Smooth muscle cell (in vitro differentiated cells): ENCODE measurements around the gene TEAD3. TPM values are rescaled to one million over a fixed set of nuclear protein-coding genes. Genes with fewer than 3 reads are reported as not detected.

ENCODE experiments used
- DNase-seq: peaks from one replicate; lab custom pipeline; 2025; ENCODE audit not compliant: unreplicated experiment; lab: John Stamatoyannopoulos, UW
- H2AFZ ChIP-seq: fragments of 200-600 bp; sonication (generic); 2 replicates; pipeline ENCODE4 v1.6.0; 2016; ENCODE audit warnings: antibody characterized with exemption, low read depth, mild to moderate bottlenecking
- H3F3A ChIP-seq: fragments of 200-600 bp; sonication (generic); 2 replicates; pipeline ENCODE4 v1.6.0; 2017; ENCODE audit warnings: antibody characterized with exemption, low read depth
- H3K27ac ChIP-seq: fragments of 200-600 bp; sonication (generic); 2 replicates; pipeline ENCODE4 v1.5.1; 2016; ENCODE audit warnings: low read depth, mild to moderate bottlenecking
- H3K27me3 ChIP-seq: fragments of 200-600 bp; sonication (generic); 2 replicates; pipeline ENCODE4 v1.6.1; 2016; ENCODE audit warnings: low read depth, mild to moderate bottlenecking
- H3K36me3 ChIP-seq: fragments of 200-600 bp; sonication (generic); 2 replicates; pipeline ENCODE4 v1.5.1; 2016; ENCODE audit warnings: low read depth
- H3K4me1 ChIP-seq: fragments of 200-600 bp; sonication (generic); 2 replicates; pipeline ENCODE4 v1.5.1; 2016; ENCODE audit warnings: low read depth
- H3K4me2 ChIP-seq: fragments of 200-600 bp; sonication (generic); 2 replicates; pipeline ENCODE4 v1.6.0; 2016; ENCODE audit warnings: mild to moderate bottlenecking
- H3K4me3 ChIP-seq: fragments of 200-600 bp; sonication (generic); 2 replicates; pipeline ENCODE4 v1.5.1; 2016; ENCODE audit warnings: mild to moderate bottlenecking
- H3K79me2 ChIP-seq: fragments of 200-600 bp; sonication (generic); 2 replicates; pipeline ENCODE4 v1.6.0; 2016; ENCODE audit warnings: low read depth, mild to moderate bottlenecking
- H3K9ac ChIP-seq: fragments of 200-600 bp; sonication (generic); 2 replicates; pipeline ENCODE4 v1.6.0; 2016; ENCODE audit warnings: low read depth
- H3K9me3 ChIP-seq: fragments of 200-600 bp; sonication (generic); replicated peaks from 2 replicates; pipeline ENCODE4 v1.5.1; 2016; ENCODE audit warnings: low read depth
- H4K20me1 ChIP-seq: fragments of 200-600 bp; sonication (generic); 2 replicates; pipeline ENCODE4 v1.6.0; 2016; ENCODE audit warnings: low read depth
- CTCF ChIP-seq: fragments of 200-600 bp; sonication (generic); IDR thresholded peaks from 2 replicates; pipeline ENCODE4 v1.5.1; 2017; ENCODE audit warnings: borderline replicate concordance, mild to moderate bottlenecking, antibody characterized with exemption; ENCODE audit not compliant: insufficient read depth, poor library complexity, severe bottlenecking
- WGBS: methylation state at CpG from one replicate; pipeline ENCODE4 v1.1.7; 2016; ENCODE audit warnings: low lambda C conversion rate; 5-methylcytosine and 5-hydroxymethylcytosine counted together
- polyA plus RNA-seq: library from polyadenylated mRNA; unstranded; fragments of >200 nt; fragmentation: Nextera tagmentation; extraction: Ambion mirVana; gene quantifications from 2 replicates; pipeline ENCODE4 v1.2.1, GENCODE V29; 2016
- total RNA-seq: library from RNA; depleted of rRNA; stranded (reverse); fragments of >200 nt; gene quantifications from 2 replicates; pipeline ENCODE4 v1.2.3, GENCODE V29; 2014

Gene TEAD3
- total and polyA plus RNA-seq, 2 experiments from 2014 or later: 29.1 to 40.6 TPM

GRCh38 chr6:35494161-35494563 lies 2.7 kb downstream of the TEAD3 start:
- peak overlapping the region; percentile 99 for H3K4me2 ChIP-seq
- H2AFZ ChIP-seq: no peak overlapping the region
- peaks cover 72% of the 10 kb centered on the region for H3K4me1 ChIP-seq
- DNase-seq: no peak
- no peaks in the 10 kb centered on the region for H3K9me3 ChIP-seq
- H3K27me3 ChIP-seq: no peaks in the 10 kb centered on the region
- H4K20me1 ChIP-seq: peaks cover 68% of the 10 kb centered on the region
- H3K9ac ChIP-seq: no peak overlapping the region
- TF ChIP-seq CTCF: no peak
- 16% methylated on average over 4 of the region's 4 CpGs for WGBS
- H3K36me3 ChIP-seq: no peaks in the 10 kb centered on the region
- peaks cover 19% of the 10 kb centered on the region for H3F3A ChIP-seq
- H3K79me2 ChIP-seq: peaks cover 85% of the 10 kb centered on the region
- H3K27ac ChIP-seq: peak overlapping the region; percentile 94
- H3K4me3 ChIP-seq: peak overlapping the region; percentile 99

GRCh38 chr6:35493307-35493983 lies 3.4 kb downstream of the TEAD3 start:
- H3K36me3 ChIP-seq: no peaks in the 10 kb centered on the region
- no peak overlapping the region for H3K4me3 ChIP-seq
- no peak for TF ChIP-seq CTCF
- peaks cover 23% of the 10 kb centered on the region for H3F3A ChIP-seq
- peak overlapping the region; percentile 94 for H3K27ac ChIP-seq
- no peak overlapping the region for H3K9ac ChIP-seq
- no peak overlapping the region for H2AFZ ChIP-seq
- DNase-seq: no peak
- peaks cover 86% of the 10 kb centered on the region for H3K79me2 ChIP-seq
- H3K9me3 ChIP-seq: no peaks in the 10 kb centered on the region
- H3K27me3 ChIP-seq: no peaks in the 10 kb centered on the region
- 85% methylated on average over 28 of the region's 28 CpGs for WGBS
- peaks cover 73% of the 10 kb centered on the region for H4K20me1 ChIP-seq
- peaks cover 75% of the 10 kb centered on the region for H3K4me1 ChIP-seq
- H3K4me2 ChIP-seq: peak overlapping the region; percentile 99

GRCh38 chr6:35492974-35493284 lies 4.0 kb downstream of the TEAD3 start:
- H3K79me2 ChIP-seq: peaks cover 91% of the 10 kb centered on the region
- H3K9me3 ChIP-seq: no peaks in the 10 kb centered on the region
- peaks cover 78% of the 10 kb centered on the region for H4K20me1 ChIP-seq
- H3K9ac ChIP-seq: no peak overlapping the region
- peak overlapping the region; percentile 99 for H3K4me2 ChIP-seq
- no peak for DNase-seq
- no peaks in the 10 kb centered on the region for H3K36me3 ChIP-seq
- no peak overlapping the region for H3K4me3 ChIP-seq
- H3K4me1 ChIP-seq: peaks cover 76% of the 10 kb centered on the region
- peaks cover 23% of the 10 kb centered on the region for H3F3A ChIP-seq
- no peak for TF ChIP-seq CTCF
- peak overlapping the region; percentile 94 for H3K27ac ChIP-seq
- no peaks in the 10 kb centered on the region for H3K27me3 ChIP-seq
- 54% methylated on average over 7 of the region's 7 CpGs for WGBS
- no peak overlapping the region for H2AFZ ChIP-seq
